IPS-20b (cell line): ENCODE data around the gene PRRX1.

ENCODE experiments used
- H3K27ac ChIP-seq: one replicate; pipeline ENCODE4 v1.5.1; 2013; ENCODE audit warnings: low read length
- H3K27me3 ChIP-seq: 2 replicates; pipeline ENCODE4 v1.6.1; 2013; ENCODE audit warnings: mild to moderate bottlenecking, low read length, inconsistent platforms; ENCODE audit not compliant: insufficient read depth
- H3K36me3 ChIP-seq: 2 replicates; pipeline ENCODE4 v1.6.1; 2013; ENCODE audit warnings: low read depth, mild to moderate bottlenecking, inconsistent platforms, low read length, moderate library complexity; ENCODE audit not compliant: insufficient read depth
- H3K4me1 ChIP-seq: 2 replicates; pipeline ENCODE4 v1.6.1; 2013; ENCODE audit warnings: mild to moderate bottlenecking, control low read depth, inconsistent platforms, low read length, moderate library complexity; ENCODE audit not compliant: insufficient read depth
- H3K4me3 ChIP-seq: 2 replicates; pipeline ENCODE4 v1.5.1; 2013; ENCODE audit warnings: mild to moderate bottlenecking, low read length, inconsistent platforms
- H3K9ac ChIP-seq: 2 replicates; pipeline ENCODE4 v1.6.1; 2013; ENCODE audit warnings: low read depth, mild to moderate bottlenecking, inconsistent platforms, low read length, moderate library complexity
- H3K9me3 ChIP-seq: 2 replicates; pipeline ENCODE4 v1.6.1; 2013; ENCODE audit warnings: mild to moderate bottlenecking, low read depth, low read length, inconsistent platforms; ENCODE audit not compliant: insufficient read depth

The PRRX1 gene

GRCh38 chr1:170707959-170708655 is 44.2 kb downstream of the PRRX1 start:
- H3K27ac ChIP-seq: no peak overlapping the region
- no peak overlapping the region for H3K9ac ChIP-seq

DNA sequence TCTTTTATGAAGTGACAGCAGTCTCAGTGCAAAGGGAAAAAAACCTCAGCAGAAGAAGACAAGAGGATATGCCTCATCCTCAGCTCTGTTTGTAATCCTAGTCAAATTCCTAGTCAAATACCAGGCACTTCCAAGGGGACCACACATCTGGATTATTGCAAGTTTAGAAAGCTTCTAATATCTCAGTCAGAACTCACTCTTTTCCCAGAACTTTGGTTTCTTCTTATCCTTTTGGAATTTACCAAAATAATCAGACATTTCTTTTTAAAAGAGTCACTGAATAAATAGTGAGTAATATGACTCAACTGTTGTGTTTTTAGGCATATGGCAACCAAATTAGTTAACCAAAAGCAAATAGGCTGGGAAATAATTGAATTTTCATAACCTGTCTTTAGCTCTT is 47.8 kb downstream of the PRRX1 start:
- H3K4me1 ChIP-seq: no peaks in the 10 kb centered on the region
- no peak overlapping the region for H3K27ac ChIP-seq
- no peaks in the 10 kb centered on the region for H3K9me3 ChIP-seq
- H3K4me3 ChIP-seq: no peak overlapping the region
- no peaks in the 10 kb centered on the region for H3K27me3 ChIP-seq
- no peaks in the 10 kb centered on the region for H3K36me3 ChIP-seq
- no peak overlapping the region for H3K9ac ChIP-seq

More at GRCh38 chr1:170707959-170708655, 44.2 kb downstream of the PRRX1 start:
- no peaks in the 10 kb centered on the region for H3K9me3 ChIP-seq
- H3K36me3 ChIP-seq: no peaks in the 10 kb centered on the region
- no peak overlapping the region for H3K4me3 ChIP-seq
- H3K27me3 ChIP-seq: no peaks in the 10 kb centered on the region
- H3K4me1 ChIP-seq: no peaks in the 10 kb centered on the region

- Histone ChIP-seq H3K4me3 (no peak overlapping the region), H3K4me1 (no peaks in the 10 kb centered on the region), H3K9me3 (no peaks in the 10 kb centered on the region), H3K9ac (no peak overlapping the region), H3K27me3 (no peaks in the 10 kb centered on the region), H3K27ac (no peak overlapping the region), H3K36me3 (no peaks in the 10 kb centered on the region)
Measured at GRCh38 chr1:170714163-170714562, 50.2 kb downstream of the PRRX1 start.

GRCh38 chr1:170714938-170715337 is 51.0 kb downstream of the PRRX1 start:
- Histone ChIP-seq H3K36me3 (no peaks in the 10 kb centered on the region), H3K27me3 (no peaks in the 10 kb centered on the region), H3K27ac (no peak overlapping the region), H3K9me3 (no peaks in the 10 kb centered on the region), H3K4me3 (no peak overlapping the region), H3K4me1 (no peaks in the 10 kb centered on the region), H3K9ac (no peak overlapping the region)

- no peak overlapping the region for H3K27ac ChIP-seq
- H3K9ac ChIP-seq: no peak overlapping the region
- no peak overlapping the region for H3K4me3 ChIP-seq
- H3K27me3 ChIP-seq: no peaks in the 10 kb centered on the region
- H3K9me3 ChIP-seq: no peaks in the 10 kb centered on the region
- no peaks in the 10 kb centered on the region for H3K36me3 ChIP-seq
- no peaks in the 10 kb centered on the region for H3K4me1 ChIP-seq
Measured at GRCh38 chr1:170716835-170717429, 53.0 kb downstream of the PRRX1 start.

DNA sequence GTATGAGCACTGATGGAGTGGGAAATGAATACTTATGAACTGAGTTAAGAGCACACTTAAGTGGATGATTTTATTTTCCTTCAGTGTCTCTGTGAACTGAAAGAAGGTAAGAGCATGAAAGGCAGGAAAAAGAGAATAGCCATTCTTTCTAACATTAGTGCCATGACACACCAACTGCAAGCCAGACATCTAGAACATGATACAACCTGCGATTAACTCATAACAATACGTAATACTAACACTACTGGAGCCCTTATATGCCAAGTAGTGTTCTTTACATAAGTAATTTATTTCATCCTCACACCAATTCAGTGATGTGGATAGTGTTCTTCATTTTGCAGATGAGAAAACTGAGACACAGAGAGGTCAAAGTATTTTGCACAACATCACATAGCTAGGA is 56.7 kb downstream of the PRRX1 start:
- no peaks in the 10 kb centered on the region for H3K36me3 ChIP-seq
- no peaks in the 10 kb centered on the region for H3K9me3 ChIP-seq
- no peak overlapping the region for H3K4me3 ChIP-seq
- no peak overlapping the region for H3K27ac ChIP-seq
- no peak overlapping the region for H3K9ac ChIP-seq
- H3K27me3 ChIP-seq: no peaks in the 10 kb centered on the region; the same call in 1 of the 2 replicates
- H3K4me1 ChIP-seq: no peaks in the 10 kb centered on the region

GRCh38 chr1:170721621-170722020 is 57.7 kb downstream of the PRRX1 start:
- H3K9ac ChIP-seq: no peak overlapping the region
- no peaks in the 10 kb centered on the region; the same call in 1 of the 2 replicates for H3K27me3 ChIP-seq
- no peaks in the 10 kb centered on the region for H3K9me3 ChIP-seq
- no peaks in the 10 kb centered on the region for H3K36me3 ChIP-seq
- H3K4me3 ChIP-seq: no peak overlapping the region
- no peak overlapping the region for H3K27ac ChIP-seq
- no peaks in the 10 kb centered on the region for H3K4me1 ChIP-seq

- H3K4me1 ChIP-seq: no peaks in the 10 kb centered on the region
- no peak overlapping the region for H3K4me3 ChIP-seq
- H3K27me3 ChIP-seq: no peaks in the 10 kb centered on the region; the same call in 1 of the 2 replicates
- H3K36me3 ChIP-seq: no peaks in the 10 kb centered on the region
- H3K9me3 ChIP-seq: no peaks in the 10 kb centered on the region
- H3K9ac ChIP-seq: no peak overlapping the region
- no peak overlapping the region for H3K27ac ChIP-seq
Measured at GRCh38 chr1:170723518-170723917, 59.6 kb downstream of the PRRX1 start.

DNA sequence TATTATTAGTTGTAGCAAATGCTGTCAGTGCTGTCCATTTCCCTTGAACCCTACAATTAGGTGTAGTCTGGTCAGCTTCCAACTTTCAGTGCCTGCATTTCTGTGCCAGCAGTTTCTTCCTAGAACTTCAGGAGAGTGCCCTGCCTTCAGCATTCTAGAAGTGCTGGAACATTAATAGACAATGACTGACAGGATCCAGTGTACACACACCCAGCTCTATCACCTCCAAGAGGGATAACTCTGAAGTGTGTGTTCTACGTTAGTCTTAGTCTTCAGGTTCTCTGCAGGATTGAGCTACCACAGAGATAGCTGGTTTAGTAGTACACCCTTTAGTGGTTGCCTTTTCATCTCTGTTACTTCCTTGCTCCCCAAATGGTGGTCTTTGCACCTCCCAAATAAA is 61.4 kb downstream of the PRRX1 start:
- no peaks in the 10 kb centered on the region for H3K36me3 ChIP-seq
- no peak overlapping the region for H3K9ac ChIP-seq
- H3K9me3 ChIP-seq: no peaks in the 10 kb centered on the region
- no peaks in the 10 kb centered on the region; the same call in 1 of the 2 replicates for H3K27me3 ChIP-seq
- no peak overlapping the region for H3K27ac ChIP-seq
- H3K4me3 ChIP-seq: no peak overlapping the region
- H3K4me1 ChIP-seq: no peaks in the 10 kb centered on the region

DNA sequence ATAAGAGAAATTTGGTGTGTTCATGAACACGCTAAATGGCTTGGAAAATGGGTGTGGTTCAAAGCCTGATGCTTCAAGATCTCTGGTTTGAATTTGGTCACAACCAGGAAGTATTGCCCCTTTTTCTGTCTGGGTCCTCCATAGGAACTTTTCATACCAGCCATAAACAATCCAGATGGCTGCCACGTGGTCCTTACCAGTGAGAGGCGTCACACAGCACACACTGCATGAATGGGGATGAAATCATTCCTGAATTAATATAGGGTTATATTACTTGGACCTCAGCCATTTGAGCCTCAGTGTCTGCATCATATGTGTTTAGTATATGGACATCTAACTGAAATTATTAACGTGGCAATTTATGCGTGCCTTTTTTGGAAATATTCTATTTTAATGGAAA is 64.0 kb downstream of the PRRX1 start:
- H3K4me1 ChIP-seq: no peaks in the 10 kb centered on the region
- H3K27me3 ChIP-seq: no peaks in the 10 kb centered on the region; the same call in 1 of the 2 replicates
- no peak overlapping the region for H3K27ac ChIP-seq
- no peaks in the 10 kb centered on the region for H3K9me3 ChIP-seq
- H3K36me3 ChIP-seq: no peaks in the 10 kb centered on the region
- no peak overlapping the region for H3K4me3 ChIP-seq
- H3K9ac ChIP-seq: no peak overlapping the region

- H3K9ac ChIP-seq: no peak overlapping the region
- H3K9me3 ChIP-seq: no peaks in the 10 kb centered on the region
- H3K27me3 ChIP-seq: no peaks in the 10 kb centered on the region; the same call in 1 of the 2 replicates
- H3K27ac ChIP-seq: no peak overlapping the region
- no peaks in the 10 kb centered on the region for H3K4me1 ChIP-seq
- H3K4me3 ChIP-seq: no peak overlapping the region
- H3K36me3 ChIP-seq: no peaks in the 10 kb centered on the region
Measured at GRCh38 chr1:170729225-170730002, 65.5 kb downstream of the PRRX1 start.

DNA sequence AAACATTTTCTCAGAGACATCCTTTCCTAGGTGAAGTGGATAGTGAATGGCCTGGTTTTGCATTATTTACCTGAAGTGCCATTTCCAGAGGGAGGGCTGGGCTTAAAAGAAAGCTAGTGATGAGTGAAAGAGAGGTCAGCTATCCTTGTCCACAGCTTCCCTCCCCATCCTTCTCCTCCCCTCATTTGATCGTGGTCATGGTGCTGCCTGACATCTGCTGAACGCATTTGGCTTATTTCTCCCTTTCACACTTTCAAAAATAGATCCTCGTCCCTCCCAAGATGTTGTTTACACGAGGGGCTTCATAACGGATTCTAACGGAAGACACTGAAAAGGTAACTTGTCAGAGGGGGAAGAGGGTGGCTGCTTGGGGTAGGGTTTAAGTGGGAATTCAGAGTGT is 66.1 kb downstream of the PRRX1 start:
- no peaks in the 10 kb centered on the region for H3K9me3 ChIP-seq
- H3K9ac ChIP-seq: no peak overlapping the region
- H3K4me1 ChIP-seq: no peaks in the 10 kb centered on the region
- no peaks in the 10 kb centered on the region for H3K36me3 ChIP-seq
- H3K27ac ChIP-seq: no peak overlapping the region
- H3K4me3 ChIP-seq: no peak overlapping the region
- no peaks in the 10 kb centered on the region; the same call in 1 of the 2 replicates for H3K27me3 ChIP-seq
